Thymus (tissue), 14 donors: ENCODE results near the gene GCLM. TPM values are rescaled to one million over a fixed set of nuclear protein-coding genes. Genes with fewer than 3 reads are reported as not detected.
A peak's percentile ranks its signal among the peaks of the same experiment; 100 is the strongest.
"Not testable (repeated sequence)": the region's sequence is repeated elsewhere in the genome, so short reads cannot be mapped to it uniquely, and the experiment has no call there.

Source experiments
- DNase-seq, 9 donors: peaks; one replicate each; pipeline ENCODE4 v3.0.0-alpha.2; 2013; ENCODE audit warnings: low spot score in 9 of 9, low read depth in 6 of 9, missing footprints in 1 of 9
- H3K27ac ChIP-seq, 2 donors: one replicate each; pipeline ENCODE4 v1.5.1; 2013; ENCODE audit warnings: control low read depth in 1 of 2, low read depth in 1 of 2, low read length in 1 of 2, mild to moderate bottlenecking in 1 of 2, moderate library complexity in 1 of 2
- H3K27me3 ChIP-seq, 2 donors: one replicate each; pipeline ENCODE4 v1.5.1; 2013; ENCODE audit warnings: low read length in 1 of 2; ENCODE audit not compliant: control insufficient read depth in 2 of 2, insufficient read depth in 1 of 2
- H3K36me3 ChIP-seq, 2 donors: one replicate each; pipeline ENCODE4 v1.5.1; 2013; ENCODE audit warnings: low read length in 1 of 2, mild to moderate bottlenecking in 1 of 2, moderate library complexity in 1 of 2; ENCODE audit not compliant: control insufficient read depth in 2 of 2, insufficient read depth in 2 of 2
- H3K4me1 ChIP-seq, 2 donors: one replicate each; pipeline ENCODE4 v1.5.1; 2013; ENCODE audit warnings: low read length in 2 of 2; ENCODE audit not compliant: control insufficient read depth in 2 of 2, insufficient read depth in 2 of 2
- H3K4me3 ChIP-seq, 2 donors: one replicate each; pipeline ENCODE4 v1.5.1; 2013; ENCODE audit warnings: low read length in 2 of 2, control low read depth in 1 of 2, mild to moderate bottlenecking in 1 of 2
- H3K9me3 ChIP-seq, 2 donors: one replicate each; pipeline ENCODE4 v1.5.1; 2013; ENCODE audit warnings: low read length in 1 of 2, mild to moderate bottlenecking in 1 of 2; ENCODE audit not compliant: control insufficient read depth in 2 of 2, insufficient read depth in 1 of 2
- WGBS: extraction: QIAGEN DNeasy Blood & Tissue Kit; methylation state at CpG from one replicate; pipeline ENCODE4 v1.1.7; 2013; 5-methylcytosine and 5-hydroxymethylcytosine counted together
- long read RNA-seq, 10 donors: transcript quantifications; one replicate each; lab custom pipeline, GENCODE V29; 2026
- polyA plus RNA-seq: library from polyadenylated mRNA; stranded (reverse); fragments of 200-250 nt; gene quantifications from one replicate; pipeline ENCODE4 v1.2.3, GENCODE V29; 2013
- total RNA-seq: library from RNA; stranded (reverse); fragments of 120-200 nt; gene quantifications from one replicate; pipeline ENCODE4 v1.2.4, GENCODE V29; 2013
- donor health status: healthy.

Gene GCLM
- total RNA-seq (3.9 TPM), polyA plus RNA-seq (8.2 TPM)
- long read RNA-seq, donor 1, full-length matches to known transcripts: 2 of 2 reads
- long read RNA-seq, donor 1, partial matches to known transcripts: 0 of 2 reads
- long read RNA-seq, donor 1, other reads (novel, unspliced or antisense): 0 of 2 reads
- long read RNA-seq, donor 2, full-length matches to known transcripts: 11 of 11 reads
- long read RNA-seq, donor 2, partial matches to known transcripts: 0 of 11 reads
- long read RNA-seq, donor 2, other reads (novel, unspliced or antisense): 0 of 11 reads
- long read RNA-seq, donor 3, full-length matches to known transcripts: 7 of 7 reads
- long read RNA-seq, donor 3, partial matches to known transcripts: 0 of 7 reads
- long read RNA-seq, donor 3, other reads (novel, unspliced or antisense): 0 of 7 reads
- long read RNA-seq, donor 4, full-length matches to known transcripts: 4 of 4 reads
- long read RNA-seq, donor 4, partial matches to known transcripts: 0 of 4 reads
- long read RNA-seq, donor 4, other reads (novel, unspliced or antisense): 0 of 4 reads
- long read RNA-seq, donor 5, full-length matches to known transcripts: 4 of 4 reads
- long read RNA-seq, donor 5, partial matches to known transcripts: 0 of 4 reads
- long read RNA-seq, donor 5, other reads (novel, unspliced or antisense): 0 of 4 reads
- long read RNA-seq, donor 6, full-length matches to known transcripts: 8 of 8 reads
- long read RNA-seq, donor 6, partial matches to known transcripts: 0 of 8 reads
- long read RNA-seq, donor 6, other reads (novel, unspliced or antisense): 0 of 8 reads
- long read RNA-seq, donor 7, full-length matches to known transcripts: 2 of 2 reads
- long read RNA-seq, donor 7, partial matches to known transcripts: 0 of 2 reads
- long read RNA-seq, donor 7, other reads (novel, unspliced or antisense): 0 of 2 reads
- long read RNA-seq, donor 8: 0 reads
- long read RNA-seq, donor 9, full-length matches to known transcripts: 3 of 3 reads
- long read RNA-seq, donor 9, partial matches to known transcripts: 0 of 3 reads
- long read RNA-seq, donor 9, other reads (novel, unspliced or antisense): 0 of 3 reads
- long read RNA-seq, donor 10, full-length matches to known transcripts: 5 of 5 reads
- long read RNA-seq, donor 10, partial matches to known transcripts: 0 of 5 reads
- long read RNA-seq, donor 10, other reads (novel, unspliced or antisense): 0 of 5 reads

DNA sequence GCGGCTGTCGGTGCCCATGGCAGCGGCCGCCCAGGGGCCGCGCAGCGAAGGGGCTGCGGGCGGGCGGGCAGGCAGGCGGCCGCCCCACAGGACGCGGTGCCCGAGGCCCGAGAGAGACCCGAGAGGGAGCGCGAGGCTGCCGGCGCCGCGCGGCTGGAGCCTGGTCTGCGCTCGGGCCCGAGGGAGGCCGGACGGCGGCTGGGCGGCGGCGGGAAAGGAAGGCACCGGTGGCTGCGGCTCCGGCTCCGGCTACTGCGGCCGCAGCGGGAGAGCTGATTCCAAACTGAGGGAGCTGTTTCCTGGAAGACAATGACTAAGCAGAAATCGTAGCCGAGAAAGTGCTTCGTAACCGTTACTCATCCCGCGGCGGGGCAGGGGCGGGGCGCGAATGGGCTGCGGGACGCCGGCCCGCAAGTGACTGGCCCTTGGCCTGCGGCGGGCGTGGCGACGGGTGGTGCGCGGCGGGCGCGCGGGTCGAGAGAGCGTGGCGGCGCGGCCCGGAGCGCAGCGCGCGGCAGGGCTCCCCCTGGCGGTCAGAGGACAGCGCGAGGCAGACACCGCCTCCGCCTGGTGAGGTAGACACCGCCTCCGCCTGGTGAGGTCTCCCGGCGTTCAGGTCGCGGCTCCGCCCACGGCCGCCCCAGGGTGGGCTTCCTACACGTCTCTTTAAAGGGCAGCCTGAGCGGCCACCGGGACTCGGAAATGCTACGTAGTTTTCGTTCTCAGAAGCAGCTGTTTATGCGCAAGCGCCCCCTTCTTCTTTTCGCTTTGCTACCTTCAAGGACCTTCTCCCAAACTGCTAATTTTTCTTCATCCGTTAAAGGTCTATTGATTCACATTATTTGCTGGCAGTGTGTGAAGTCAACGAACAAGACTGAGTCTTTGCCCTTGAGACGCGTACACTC, at the start of gene GCLM:
TSS of gene GCLM (minus strand) at position 285 of the 905 bp plus-strand sequence. CDS start at position 18, 267 bp downstream.
- WGBS: under 1% methylated on average over 102 of the region's 102 CpGs

GRCh38 chr1:93958726-93959100, 49.5 kb upstream of the GCLM start:
- 29% methylated on average over 1 of the region's 1 CpG for WGBS
- Histone ChIP-seq H3K4me3 (no peak overlapping the region), H3K27me3 (no peaks in the 10 kb centered on the region), H3K27ac (no peak overlapping the region), H3K9me3 (peaks cover 0 to 7% of the 10 kb centered on the region in 2 donors), H3K36me3 (no peaks in the 10 kb centered on the region), H3K4me1 (no peaks in the 10 kb centered on the region)
- no peak for DNase-seq

More for the DNA sequence above, at the start of gene GCLM:
- Histone ChIP-seq H3K36me3 (no peaks in the 10 kb centered on the region), H3K27ac (peak within 1 kb of the TSS in 1 of 2 donors; percentile 62), H3K4me1 (no peaks in the 10 kb centered on the region), H3K4me3 (peak within 1 kb of the TSS; percentile 66 to 70), H3K27me3 (no peaks in the 10 kb centered on the region), H3K9me3 (no peaks in the 10 kb centered on the region)
- peak; percentile 56 to 93 (median 83) for DNase-seq

GRCh38 chr1:93958032-93958725, 48.9 kb upstream of the GCLM start:
- Histone ChIP-seq H3K4me3 (no peak overlapping the region), H3K27ac (no peak overlapping the region)
- WGBS: 84% methylated on average over 1 of the region's 1 CpG

GRCh38 chr1:93955765-93956164, 46.5 kb upstream of the GCLM start:
- 84% methylated on average over 1 of the region's 1 CpG for WGBS

More at GRCh38 chr1:93958032-93958725, 48.9 kb upstream of the GCLM start:
- Histone ChIP-seq H3K36me3 (no peaks in the 10 kb centered on the region), H3K27me3 (no peaks in the 10 kb centered on the region), H3K4me1 (no peaks in the 10 kb centered on the region), H3K9me3 (peaks cover 0 to 7% of the 10 kb centered on the region in 2 donors)
- DNase-seq: no peak

DNA sequence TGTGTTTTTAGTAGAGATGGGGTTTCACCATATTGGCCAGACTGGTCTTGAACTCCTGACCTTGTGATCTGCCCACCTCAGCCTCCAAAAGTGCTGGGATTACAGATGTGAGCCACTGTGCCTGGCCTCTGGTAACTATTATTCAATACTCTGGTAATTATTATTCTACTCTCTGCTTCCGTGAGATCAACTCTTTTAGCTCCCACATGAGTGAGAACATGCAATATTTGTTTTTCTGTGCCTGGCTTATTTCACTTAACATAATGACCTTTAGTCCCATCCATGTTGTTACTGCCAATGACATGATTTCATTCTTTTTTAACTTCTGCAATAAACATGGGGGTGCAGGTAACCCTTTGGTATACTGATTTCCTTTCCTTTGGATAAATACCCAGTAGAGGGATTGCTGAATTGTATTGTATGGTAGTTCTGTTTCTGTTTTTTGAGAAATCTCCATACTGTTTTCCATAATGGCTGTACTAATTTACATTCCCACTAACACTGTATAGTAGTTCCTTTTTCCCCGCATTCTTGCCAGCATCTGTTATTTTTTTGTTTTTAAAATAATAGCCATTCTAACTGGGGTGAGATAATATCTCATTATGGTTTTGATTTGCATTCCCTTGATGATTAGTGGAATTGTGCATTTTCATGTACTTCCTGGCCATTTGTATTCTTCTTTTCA, 37.9 kb upstream of the GCLM start:
- not testable (repeated sequence) for DNase-seq, H3K4me1 ChIP-seq
- 97% methylated on average over 2 of the region's 2 CpGs for WGBS

More at GRCh38 chr1:93955765-93956164, 46.5 kb upstream of the GCLM start:
- Histone ChIP-seq H3K4me1 (no peaks in the 10 kb centered on the region), H3K27me3 (no peaks in the 10 kb centered on the region), H3K27ac (no peak overlapping the region), H3K36me3 (no peaks in the 10 kb centered on the region), H3K9me3 (peaks cover 0 to 7% of the 10 kb centered on the region in 2 donors), H3K4me3 (no peak overlapping the region)
- no peak for DNase-seq

GRCh38 chr1:93938461-93939145, 29.4 kb upstream of the GCLM start:
- no peak overlapping the region for H3K27ac ChIP-seq
- H3K36me3 ChIP-seq: no peaks in the 10 kb centered on the region
- no peak for DNase-seq
- no peaks in the 10 kb centered on the region for H3K4me1 ChIP-seq
- H3K4me3 ChIP-seq: no peak overlapping the region
- no peaks in the 10 kb centered on the region for H3K27me3 ChIP-seq
- WGBS: 59% methylated on average over 1 of the region's 1 CpG
- no peaks in the 10 kb centered on the region for H3K9me3 ChIP-seq

More for the DNA sequence above, 37.9 kb upstream of the GCLM start:
- not testable (repeated sequence) for H3K36me3 ChIP-seq, H3K27me3 ChIP-seq, H3K9me3 ChIP-seq, H3K27ac ChIP-seq, H3K4me3 ChIP-seq

DNA sequence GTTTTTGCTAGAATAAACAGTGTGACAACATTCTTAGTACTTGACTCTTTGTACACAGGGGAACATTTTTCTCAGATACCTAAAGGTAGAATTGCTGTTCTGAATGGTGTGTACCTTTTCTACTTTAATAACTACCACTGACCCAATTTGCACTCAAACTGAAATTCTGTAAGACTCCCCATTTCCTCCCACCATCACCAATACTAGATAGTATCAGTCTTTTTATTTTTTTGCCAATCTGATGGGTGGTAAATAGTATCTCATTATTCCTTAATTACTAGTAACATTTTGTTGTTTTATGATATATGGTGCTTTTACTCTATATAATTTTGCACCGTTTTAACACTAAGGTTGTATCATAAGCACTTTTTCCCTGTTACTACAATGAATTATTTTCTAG, 28.8 kb upstream of the GCLM start:
- Histone ChIP-seq H3K9me3 (no peaks in the 10 kb centered on the region), H3K4me3 (no peak overlapping the region), H3K27me3 (no peaks in the 10 kb centered on the region), H3K4me1 (no peaks in the 10 kb centered on the region), H3K36me3 (no peaks in the 10 kb centered on the region), H3K27ac (no peak overlapping the region)
- WGBS: 96% methylated on average over 1 of the region's 1 CpG
- DNase-seq: no peak
